HG02852 (cell line): Measurements from ENCODE around the gene FOXA2.
"Not testable (repeated sequence)": the region's sequence is repeated elsewhere in the genome, so short reads cannot be mapped to it uniquely, and the experiment has no call there.

Source experiments
- ATAC-seq: cut with Tn5 transposase; IDR thresholded peaks from one replicate; pipeline ENCODE4 v1.9.1; 2021; ENCODE audit warnings: mild to moderate bottlenecking, moderate library complexity; ENCODE audit not compliant: unreplicated experiment

The FOXA2 gene

GRCh38 chr20:22584522-22584921, at the start of gene FOXA2:
TSS of gene FOXA2 (minus strand) at chr20:22584572. CDS start at chr20:22584278, 294 bp downstream.
- ATAC-seq, result no peak

- no peak for ATAC-seq
These were observed 46.3 kb upstream of the FOXA2 start for GRCh38 chr20:22630701-22631100.

DNA sequence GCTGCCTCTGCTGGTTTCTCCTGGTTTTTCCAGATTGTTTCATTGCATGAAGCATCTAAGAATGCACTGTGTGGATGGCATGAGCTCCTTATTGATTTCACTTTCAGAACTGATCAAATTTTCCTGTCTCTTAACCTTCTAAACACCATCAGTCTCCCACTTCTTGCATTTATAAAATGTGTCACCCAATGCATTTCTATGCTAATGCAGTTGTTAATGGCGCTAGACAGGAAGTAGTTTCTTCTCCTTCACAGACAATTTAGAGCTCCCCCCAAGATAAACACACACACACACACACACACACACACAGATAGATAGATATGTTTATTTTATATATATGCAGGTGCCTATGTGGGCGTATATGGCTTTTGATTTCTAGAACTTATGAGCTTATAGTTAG, 45.6 kb upstream of the FOXA2 start:
- no peak for ATAC-seq

GRCh38 chr20:22629447-22629846, 45.1 kb upstream of the FOXA2 start:
- no peak for ATAC-seq

GRCh38 chr20:22626496-22626895, 42.1 kb upstream of the FOXA2 start:
- ATAC-seq, result no peak

DNA sequence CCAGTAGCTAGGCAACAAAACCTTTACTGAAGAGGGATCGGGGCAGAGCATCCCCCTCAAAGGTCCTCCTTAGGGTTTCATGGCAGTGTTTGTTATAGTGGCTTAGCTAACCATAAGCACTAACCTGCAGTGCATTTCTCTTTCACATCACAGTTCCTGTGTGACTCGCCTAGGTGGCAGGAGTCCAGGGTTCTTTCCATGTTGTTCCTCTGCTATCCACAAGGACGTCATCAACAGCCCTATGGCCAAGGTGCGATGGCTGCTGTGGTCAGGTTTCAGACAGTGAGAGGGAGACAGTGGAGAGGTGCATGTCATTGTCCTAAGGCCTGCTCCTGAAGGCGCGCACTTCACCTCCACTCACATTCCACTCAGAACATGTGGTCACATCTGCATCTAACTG, 38.8 kb upstream of the FOXA2 start:
- no peak for ATAC-seq

DNA sequence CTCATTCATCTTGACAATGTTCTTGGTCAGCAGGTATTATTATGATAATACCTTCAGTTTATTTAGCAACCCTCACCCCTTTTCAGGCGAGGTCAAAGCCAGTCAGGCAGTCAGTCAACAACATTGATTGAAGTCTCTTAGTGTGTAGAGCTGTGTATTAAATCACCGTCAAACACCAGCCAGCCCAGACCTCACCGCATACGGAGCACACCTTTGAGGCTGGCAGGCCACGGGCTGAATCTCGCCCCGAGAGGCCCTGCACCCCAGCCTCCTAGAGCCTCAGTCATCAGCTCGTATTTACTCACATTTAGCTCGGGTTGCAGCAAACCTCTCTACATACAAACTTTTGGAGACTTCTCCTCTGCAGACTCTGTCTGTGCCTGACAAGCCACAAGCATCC, 36.0 kb upstream of the FOXA2 start:
- ATAC-seq, result no peak

GRCh38 chr20:22619806-22620205, 35.4 kb upstream of the FOXA2 start:
- ATAC-seq, result no peak

DNA sequence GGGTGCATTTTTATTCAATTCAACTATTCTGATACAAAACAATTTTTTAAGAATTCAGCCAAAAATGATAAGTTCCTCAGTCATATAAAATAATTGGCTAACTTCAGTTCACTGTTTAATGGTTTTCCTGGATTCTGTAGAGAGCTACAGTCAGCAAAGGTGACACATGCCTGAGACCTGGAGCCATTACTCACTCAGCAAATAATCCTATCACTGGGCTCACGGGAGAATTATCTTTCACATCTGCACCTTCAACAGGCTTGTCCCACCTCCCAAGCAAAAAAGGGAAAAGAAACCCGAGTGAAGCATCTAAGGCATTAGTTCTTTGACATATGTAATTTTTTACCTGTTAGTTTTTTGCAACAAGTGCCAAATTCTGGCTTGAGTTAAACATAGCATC, 34.9 kb upstream of the FOXA2 start:
- no peak for ATAC-seq

GRCh38 chr20:22617160-22617559, 32.8 kb upstream of the FOXA2 start:
- ATAC-seq, result no peak

- no peak for ATAC-seq
These were observed 32.2 kb upstream of the FOXA2 start for GRCh38 chr20:22616551-22616950.

- ATAC-seq, result no peak
These were observed 31.1 kb upstream of the FOXA2 start for GRCh38 chr20:22615425-22615824.

DNA sequence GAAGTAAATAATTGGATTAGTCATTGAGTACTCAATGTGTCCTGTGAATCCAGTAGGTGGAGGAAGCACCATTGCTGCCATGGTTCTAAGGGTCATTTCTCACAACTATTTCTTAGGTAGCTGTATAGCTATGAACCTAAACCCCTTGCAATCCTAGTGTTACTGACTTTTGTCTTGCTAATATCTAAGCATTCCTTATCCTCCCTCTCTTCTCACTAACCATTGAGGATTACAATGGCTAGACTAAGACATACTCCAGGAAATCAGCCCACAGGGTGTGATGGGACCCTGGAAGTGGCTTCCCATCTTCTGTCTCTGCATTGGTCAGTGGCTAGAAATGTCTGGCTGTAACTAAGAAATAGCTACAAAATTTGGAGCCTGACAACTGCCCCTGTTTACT, 27.3 kb upstream of the FOXA2 start:
- ATAC-seq, result no peak

GRCh38 chr20:22607695-22608094, 23.3 kb upstream of the FOXA2 start:
- ATAC-seq, result no peak

GRCh38 chr20:22604815-22605214, 20.4 kb upstream of the FOXA2 start:
- ATAC-seq, result no peak

DNA sequence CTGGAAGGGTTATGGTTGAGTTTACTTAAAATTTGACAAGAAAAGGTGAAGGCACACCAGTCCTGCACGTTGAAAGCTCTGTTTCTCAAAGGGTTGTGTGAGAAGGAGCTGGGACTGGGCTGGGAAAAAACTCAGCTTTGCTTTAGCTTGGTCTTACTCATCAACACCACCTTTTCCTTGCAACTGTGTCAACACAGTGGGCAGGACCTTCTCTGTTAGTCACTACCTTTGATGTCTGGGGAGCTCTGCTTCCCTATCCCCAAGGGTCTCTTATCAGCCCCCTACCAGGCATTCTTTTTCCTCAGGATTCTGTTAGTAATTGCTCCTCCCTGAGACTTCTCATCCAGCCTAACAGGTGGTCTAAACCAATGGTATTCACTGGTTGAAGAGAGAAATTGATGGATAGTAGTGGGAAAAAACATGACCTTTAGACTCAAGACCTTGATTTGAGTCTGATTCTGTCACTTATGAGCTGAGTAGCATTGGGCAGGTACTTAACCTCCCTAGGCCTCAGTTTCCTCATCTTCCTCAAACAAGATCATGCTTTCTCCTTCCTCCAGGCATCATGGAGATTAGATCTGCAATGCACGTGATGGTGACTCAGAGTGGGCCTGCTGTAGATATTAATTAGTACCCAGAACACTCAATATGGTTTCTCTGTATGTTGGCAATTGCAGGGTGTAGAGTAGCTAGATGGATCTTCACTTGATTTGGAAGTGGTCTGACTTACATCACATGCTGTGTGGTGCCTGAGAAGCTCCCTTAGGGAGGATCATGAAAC, 17.2 kb upstream of the FOXA2 start:
- no peak for ATAC-seq

DNA sequence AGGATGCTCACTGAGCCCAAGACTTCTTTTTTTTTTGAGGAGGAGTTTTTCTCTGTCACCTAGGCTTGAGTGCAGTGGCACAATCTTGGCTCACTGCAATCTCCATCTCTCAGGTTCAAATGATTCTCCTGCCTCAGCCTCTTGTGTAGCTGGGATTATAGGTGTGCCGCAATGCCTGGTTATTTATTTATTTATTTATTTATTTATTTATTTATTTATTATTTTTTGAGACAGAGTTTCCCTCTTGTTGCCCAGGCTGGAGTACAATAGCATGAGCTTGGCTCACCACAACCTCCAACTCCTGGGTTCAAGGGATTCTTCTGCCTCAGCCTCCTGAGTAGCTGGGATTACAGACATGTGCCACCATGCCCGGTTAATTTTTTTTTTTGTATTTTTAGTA, 14.9 kb upstream of the FOXA2 start:
- not testable (repeated sequence) for ATAC-seq

DNA sequence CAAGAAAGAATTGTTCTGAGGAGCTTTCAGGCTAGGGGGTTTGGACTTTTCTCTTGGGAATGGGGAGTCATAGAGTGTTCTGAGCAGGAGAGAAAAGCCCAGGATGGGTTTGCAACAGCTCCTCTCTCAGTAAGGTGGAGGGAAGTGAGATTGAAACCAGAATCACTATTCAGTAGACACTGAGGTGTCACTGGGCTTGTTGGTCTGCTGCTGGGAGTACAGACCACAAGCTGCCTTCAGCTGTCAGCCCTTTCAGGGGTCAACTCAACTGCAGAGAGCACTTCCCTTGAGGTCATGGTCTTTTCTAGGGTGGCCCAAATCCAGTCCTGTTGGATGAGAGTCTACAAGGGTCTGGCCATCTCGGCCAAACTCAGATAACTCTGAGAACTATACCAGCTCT, 12.9 kb upstream of the FOXA2 start:
- ATAC-seq, result no peak

- ATAC-seq, result no peak
These were observed 6.3 kb upstream of the FOXA2 start for GRCh38 chr20:22590662-22591061.

DNA sequence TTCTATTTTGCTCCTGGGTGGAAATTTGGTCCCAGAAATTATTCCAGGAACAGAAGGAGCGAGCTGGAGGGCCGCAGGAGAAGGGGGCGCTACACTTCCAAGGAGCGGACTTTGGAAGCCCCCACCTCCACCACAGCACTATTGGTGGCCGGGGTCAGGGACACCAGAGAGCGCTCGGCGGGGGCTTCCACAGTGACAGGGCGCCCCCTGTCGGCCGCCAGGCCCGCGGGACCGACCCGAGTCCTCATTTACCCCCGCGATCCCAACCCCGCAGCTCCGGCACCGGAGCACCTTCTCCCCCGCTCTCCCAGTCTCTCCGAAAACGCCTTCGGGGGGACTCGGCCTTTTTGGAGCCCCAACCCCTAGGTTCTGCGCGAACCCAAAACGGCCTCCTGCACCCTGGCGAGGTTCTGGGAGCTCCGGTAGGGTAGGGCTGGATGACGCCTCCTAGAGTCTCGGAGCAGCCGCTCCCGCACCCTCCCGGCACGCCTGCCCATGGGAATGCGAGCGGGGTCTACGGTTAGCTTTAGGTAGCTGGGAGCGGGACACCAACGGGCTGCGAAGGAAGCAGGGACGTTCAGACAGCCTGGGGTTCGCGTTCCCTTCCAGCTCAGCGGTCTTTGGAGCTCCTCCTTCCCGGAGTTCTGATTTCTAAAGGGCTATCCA, 2.4 kb upstream of the FOXA2 start:
- no peak for ATAC-seq

DNA sequence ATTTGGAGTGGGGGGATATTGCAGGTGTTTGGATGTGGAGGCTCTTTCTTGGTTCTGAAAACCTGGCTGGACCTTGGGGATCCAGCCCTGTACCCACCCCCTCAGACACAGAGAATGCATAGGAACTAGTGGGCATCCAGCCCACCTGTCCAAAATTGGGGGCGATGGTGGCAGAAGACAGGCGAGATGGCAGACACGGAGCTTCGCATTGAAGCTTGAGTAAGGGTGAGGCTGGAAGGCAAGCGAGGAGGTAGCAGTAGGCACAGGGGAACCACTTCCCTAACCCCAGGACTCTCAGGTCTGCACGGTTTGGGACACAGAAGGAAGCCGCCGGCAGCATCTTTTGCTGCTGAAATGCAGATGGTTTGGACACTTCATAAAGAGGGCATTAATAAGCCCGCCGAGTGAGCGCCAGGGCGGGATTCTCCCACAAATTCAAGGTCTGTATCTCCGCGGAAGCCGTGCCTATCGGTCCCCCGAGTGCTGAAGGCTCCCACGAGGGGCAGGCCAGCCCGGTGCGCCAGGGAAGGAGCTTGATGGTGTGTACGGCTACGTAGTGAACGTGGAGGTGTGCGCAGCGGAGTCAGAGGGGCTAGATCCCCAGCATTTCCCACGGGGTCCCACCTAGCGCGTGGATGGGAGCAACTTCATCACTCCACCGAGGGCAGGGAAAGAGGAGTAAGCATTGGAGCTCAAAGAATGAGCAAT, 1.6 kb upstream of the FOXA2 start:
- ATAC-seq, result no peak
